GM12878 (cell line): ENCODE data around the gene PHKB. TPM values are rescaled to one million over a fixed set of nuclear protein-coding genes. Genes with fewer than 3 reads are reported as not detected.

ENCODE experiments used
- ATAC-seq: fragments of 200-7000 bp; cut with Tn5 transposase; 3 replicates; pipeline ENCODE4 v1.9.1; 2020; ENCODE audit warnings: mild to moderate bottlenecking, moderate library complexity
- BruUV-seq: library from RNA; stranded (reverse); fragments of 400-500 nt; replicated peaks from 2 replicates; lab custom pipeline; 2021; lab: Mats Ljungman, UMichigan
- CTCF ChIA-PET: fragments of 300-600 bp; sonication (Branson Sonifier 250); formaldehyde crosslinking; extraction: SDS; loops from one replicate; lab custom pipeline; 2021; ENCODE audit warnings: inconsistent platforms; lab: Yijun Ruan, JAX
- POLR2A ChIA-PET: fragments of 350-600 bp; formaldehyde crosslinking; extraction: SDS; loops from one replicate; lab custom pipeline; 2021; ENCODE audit warnings: inconsistent platforms; lab: Charles Lee
- RAD21 ChIA-PET: fragments of 300-600 bp; sonication (Branson Sonifier 250); formaldehyde crosslinking; loops from one replicate; lab custom pipeline; 2023; ENCODE audit warnings: antibody characterized with exemption; ENCODE audit not compliant: unreplicated experiment; lab: Charles Lee
- SMC1A ChIA-PET: fragments of 300-600 bp; sonication (Branson Sonifier 250); formaldehyde crosslinking; loops from one replicate; lab custom pipeline; 2023; ENCODE audit not compliant: unreplicated experiment, uncharacterized antibody; lab: Charles Lee
- DNase-seq: peaks from one replicate; pipeline ENCODE4 v3.0.0-alpha.2; 2011; ENCODE audit warnings: low read depth, low spot score
- FAIRE-seq: peaks from 3 replicates; lab custom pipeline; 2011; peaks lifted over from hg19 to GRCh38; lab: Jason Lieb, UNC
- H2AFZ ChIP-seq: 2 replicates; pipeline ENCODE4 v1.6.0; 2011; ENCODE audit warnings: low read depth, low read length, control low read depth; ENCODE audit not compliant: control insufficient read depth
- H3K27ac ChIP-seq: 2 replicates; pipeline ENCODE4 v1.5.1; 2011; ENCODE audit warnings: control low read depth; ENCODE audit not compliant: control insufficient read depth, insufficient read depth
- H3K27me3 ChIP-seq, 2 experiments: replicated peaks in 1 of 2; 2 replicates each; pipeline versions ENCODE4 v1.6.0 to v1.6.1; 2011; ENCODE audit warnings: low read length in 1 of 2; ENCODE audit not compliant: control insufficient read depth in 2 of 2, insufficient read depth in 2 of 2
- H3K36me3 ChIP-seq, 2 experiments: 2 replicates each; pipeline ENCODE4 v1.5.1; 2011; ENCODE audit warnings: low read length in 1 of 2; ENCODE audit not compliant: control insufficient read depth in 2 of 2, insufficient read depth in 2 of 2
- H3K4me1 ChIP-seq: 2 replicates; pipeline ENCODE4 v1.6.1; 2011; ENCODE audit warnings: mild to moderate bottlenecking, low read length, moderate library complexity, mixed read lengths; ENCODE audit not compliant: control insufficient read depth, insufficient read depth
- H3K4me2 ChIP-seq: 2 replicates; pipeline ENCODE4 v1.6.0; 2011; ENCODE audit warnings: control low read depth; ENCODE audit not compliant: control insufficient read depth, insufficient read depth
- H3K4me3 ChIP-seq: fragments of 200-600 bp; sonication (generic); 2 replicates; pipeline ENCODE4 v1.5.1; 2016
- H3K79me2 ChIP-seq: 2 replicates; pipeline ENCODE4 v1.6.0; 2011; ENCODE audit warnings: low read length; ENCODE audit not compliant: control insufficient read depth, insufficient read depth
- H3K9ac ChIP-seq: 2 replicates; pipeline ENCODE4 v1.8.0; 2011; ENCODE audit warnings: low read length, control low read depth, mixed read lengths; ENCODE audit not compliant: control insufficient read depth, insufficient read depth
- H3K9me3 ChIP-seq: replicated peaks from 3 replicates; pipeline ENCODE4 v1.5.1; 2011; ENCODE audit warnings: mild to moderate bottlenecking, low read length; ENCODE audit not compliant: control insufficient read depth, insufficient read depth
- H4K20me1 ChIP-seq: 2 replicates; pipeline ENCODE4 v1.6.0; 2011; ENCODE audit not compliant: control insufficient read depth, insufficient read depth
- FOXK2 ChIP-seq: fragments of 450-650 bp; IDR thresholded peaks from 2 replicates; pipeline ENCODE4 v1.6.1; 2017; ENCODE audit warnings: mild to moderate bottlenecking, moderate library complexity
- GABPA ChIP-seq: IDR thresholded peaks from 2 replicates; pipeline ENCODE4 v1.6.1; 2014; ENCODE audit warnings: antibody characterized with exemption, low read depth, mild to moderate bottlenecking, inconsistent platforms
- HDAC2 ChIP-seq: fragments of 200-600 bp; sonication (generic); IDR thresholded peaks from 2 replicates; pipeline ENCODE4 v1.6.1; 2017
- KLF5 ChIP-seq: fragments of 450-650 bp; IDR thresholded peaks from 2 replicates; pipeline ENCODE4 v1.6.1; 2014; ENCODE audit warnings: mild to moderate bottlenecking; ENCODE audit not compliant: partially characterized antibody
- NFXL1 ChIP-seq: fragments of 450-650 bp; IDR thresholded peaks from 2 replicates; pipeline ENCODE4 v1.6.1; 2017; ENCODE audit warnings: antibody characterized with exemption, mild to moderate bottlenecking, borderline replicate concordance
- NRF1 ChIP-seq: conservative IDR thresholded peaks from 2 replicates; pipeline ENCODE4 v1.6.1; 2011; ENCODE audit warnings: mild to moderate bottlenecking, low read depth, low read length, improper control_type of control experiment
- POU2F2 ChIP-seq: IDR thresholded peaks from 3 replicates; pipeline ENCODE4 v1.6.1; 2011; ENCODE audit warnings: low read depth, mild to moderate bottlenecking, low read length, borderline replicate concordance
- SMARCA5 ChIP-seq: fragments of 450-650 bp; IDR thresholded peaks from 2 replicates; pipeline ENCODE4 v1.6.1; 2017; ENCODE audit warnings: mild to moderate bottlenecking
- ZZZ3 ChIP-seq: IDR thresholded peaks from 2 replicates; pipeline ENCODE4 v1.6.1; 2011; ENCODE audit warnings: low read depth; ENCODE audit not compliant: control insufficient read depth, insufficient read length
- WGBS: methylation state at CpG from one replicate; pipeline ENCODE4 v1.1.6; 2016; ENCODE audit warnings: low lambda C conversion rate; ENCODE audit not compliant: insufficient replicate concordance, insufficient coverage; ENCODE audit errors: missing lambda C conversion rate; 5-methylcytosine and 5-hydroxymethylcytosine counted together
- in situ Hi-C: fragments of 300-500 bp; cut with MboI; formaldehyde crosslinking; loops from 9 replicates; pipeline ENCODE4 v1.14.3; 2018; ENCODE audit warnings: mixed read lengths
- intact Hi-C: fragments of 100-400 bp; cut with micrococcal nuclease; formaldehyde crosslinking; loops from one replicate; pipeline ENCODE4 v1.14.2; 2022; ENCODE audit not compliant: unreplicated experiment
- polyA plus RNA-seq, 11 experiments: library from polyadenylated mRNA; depleted of rRNA in 4 of 11; unstranded in 6 of 11; stranded (reverse) in 5 of 11; fragments of >200 nt; fragmentation: Nextera tagmentation in 4 of 11; fragmentation: Illumina TruSeq in 1 of 11; extraction: Ambion mirVana in 4 of 11; extraction: Trizol in 1 of 11; gene quantifications; 1 replicate in 1 of 11; 2 replicates in 10 of 11; pipeline versions ENCODE4 v1.2.1 to v1.2.3, GENCODE V29; 2011 to 2016; ENCODE audit warnings: inconsistent platforms in 2 of 11, missing spikeins in 2 of 11, low read depth in 1 of 11
- total RNA-seq, 4 experiments: library from RNA; depleted of rRNA in 3 of 4; stranded (reverse); fragments of >200 nt in 3 of 4; fragmentation: Illumina TruSeq in 1 of 4; extraction: Trizol in 1 of 4; gene quantifications; 2 replicates each; pipeline versions ENCODE4 v1.2.1 to v1.2.3, GENCODE V29; 2013 to 2021
- TF ChIP-seq, protein P1 (sequence below): fragments of 450-650 bp; IDR thresholded peaks from 2 replicates; pipeline ENCODE4 v1.6.1; 2017; ENCODE audit warnings: mild to moderate bottlenecking, low read depth, inconsistent platforms; ENCODE audit not compliant: poor library complexity, severe bottlenecking
- TF ChIP-seq, protein P2 (sequence below): fragments of 450-650 bp; IDR thresholded peaks from 2 replicates; pipeline ENCODE4 v1.6.1; 2018; ENCODE audit warnings: borderline replicate concordance, mild to moderate bottlenecking; ENCODE audit not compliant: partially characterized antibody
- TF ChIP-seq, protein P3 (sequence below): fragments of 450-650 bp; conservative IDR thresholded peaks from 2 replicates; pipeline ENCODE4 v1.6.1; 2017; ENCODE audit warnings: mild to moderate bottlenecking, moderate library complexity
- TF ChIP-seq, protein P4 (sequence below): fragments of 450-650 bp; IDR thresholded peaks from 2 replicates; pipeline ENCODE4 v1.6.1; 2017; ENCODE audit warnings: mild to moderate bottlenecking, moderate library complexity

Gene PHKB
- total and polyA plus RNA-seq, 10 of the 15 experiments (the other 5 are each of a cell fraction or from before 2014, with no cell fraction given), result 14.2 to 65.6 (median 37.0) TPM

DNA sequence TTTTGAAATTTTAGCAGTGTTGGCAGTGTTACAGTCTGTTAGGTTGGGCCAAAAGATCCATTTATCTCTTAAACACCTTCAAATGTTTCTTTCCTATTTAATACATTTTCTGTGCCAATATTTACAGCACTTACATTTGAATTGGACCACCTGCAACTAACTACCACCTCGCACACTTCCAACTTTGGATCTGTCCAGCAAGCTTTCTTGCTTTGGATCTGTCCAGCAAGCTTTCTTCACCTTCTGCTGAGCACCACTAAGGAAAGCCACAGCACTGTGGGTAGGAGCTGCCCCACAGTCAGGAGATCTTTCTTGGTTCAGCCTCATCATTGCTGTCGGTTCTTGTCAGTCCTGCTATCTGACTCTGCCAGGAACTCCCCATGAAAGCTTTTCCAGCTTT, 129.3 kb downstream of the PHKB start:
- H3K4me3 ChIP-seq, result no peak overlapping the region
- no peaks in the 10 kb centered on the region for H4K20me1 ChIP-seq
- RAD21 ChIA-PET, result no interaction called here
- H3K9ac ChIP-seq, result no peak overlapping the region
- intact Hi-C loops, result loop anchor here (10.0 kb wide), 1 partner anchor 446 kb away; the partner anchor contains the start of gene NETO2
- BruUV-seq, result no TSS peak
- H3K27me3 ChIP-seq, result no peaks in the 10 kb centered on the region
- H3K4me2 ChIP-seq, result no peak overlapping the region
- POLR2A ChIA-PET, result interaction anchor here (1.8 kb wide), 1 partner anchor 11 kb away, joined by 4 read pairs; no protein-coding TSS in a partner anchor
- in situ Hi-C loops, result no loop called here
- no peak for FAIRE-seq
- SMC1A ChIA-PET, result interaction anchor here (0.7 to 1.5 kb wide), 3 partner anchors 9 to 43 kb away, joined by 3 to 9 read pairs (median 6); no protein-coding TSS in a partner anchor
- WGBS, result 100% methylated on average over 2 of the region's 2 CpGs
- ATAC-seq, result no peak
- H3K4me1 ChIP-seq, result no peaks in the 10 kb centered on the region
- H3K79me2 ChIP-seq, result no peaks in the 10 kb centered on the region
- no peak for DNase-seq
- no peak overlapping the region for H2AFZ ChIP-seq
- CTCF ChIA-PET, result interaction anchor here (0.6 to 1.4 kb wide), 3 partner anchors 9 to 552 kb away, joined by 3 to 4 read pairs (median 4); no protein-coding TSS in a partner anchor
- H3K9me3 ChIP-seq, result no peaks in the 10 kb centered on the region
- peaks cover 0 to 12% of the 10 kb centered on the region in 2 experiments for H3K36me3 ChIP-seq
- no peak overlapping the region for H3K27ac ChIP-seq
- TF ChIP-seq, protein P1, sequence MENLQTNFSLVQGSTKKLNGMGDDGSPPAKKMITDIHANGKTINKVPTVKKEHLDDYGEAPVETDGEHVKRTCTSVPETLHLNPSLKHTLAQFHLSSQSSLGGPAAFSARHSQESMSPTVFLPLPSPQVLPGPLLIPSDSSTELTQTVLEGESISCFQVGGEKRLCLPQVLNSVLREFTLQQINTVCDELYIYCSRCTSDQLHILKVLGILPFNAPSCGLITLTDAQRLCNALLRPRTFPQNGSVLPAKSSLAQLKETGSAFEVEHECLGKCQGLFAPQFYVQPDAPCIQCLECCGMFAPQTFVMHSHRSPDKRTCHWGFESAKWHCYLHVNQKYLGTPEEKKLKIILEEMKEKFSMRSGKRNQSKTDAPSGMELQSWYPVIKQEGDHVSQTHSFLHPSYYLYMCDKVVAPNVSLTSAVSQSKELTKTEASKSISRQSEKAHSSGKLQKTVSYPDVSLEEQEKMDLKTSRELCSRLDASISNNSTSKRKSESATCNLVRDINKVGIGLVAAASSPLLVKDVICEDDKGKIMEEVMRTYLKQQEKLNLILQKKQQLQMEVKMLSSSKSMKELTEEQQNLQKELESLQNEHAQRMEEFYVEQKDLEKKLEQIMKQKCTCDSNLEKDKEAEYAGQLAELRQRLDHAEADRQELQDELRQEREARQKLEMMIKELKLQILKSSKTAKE, result no peak
- TF ChIP-seq, protein P2, sequence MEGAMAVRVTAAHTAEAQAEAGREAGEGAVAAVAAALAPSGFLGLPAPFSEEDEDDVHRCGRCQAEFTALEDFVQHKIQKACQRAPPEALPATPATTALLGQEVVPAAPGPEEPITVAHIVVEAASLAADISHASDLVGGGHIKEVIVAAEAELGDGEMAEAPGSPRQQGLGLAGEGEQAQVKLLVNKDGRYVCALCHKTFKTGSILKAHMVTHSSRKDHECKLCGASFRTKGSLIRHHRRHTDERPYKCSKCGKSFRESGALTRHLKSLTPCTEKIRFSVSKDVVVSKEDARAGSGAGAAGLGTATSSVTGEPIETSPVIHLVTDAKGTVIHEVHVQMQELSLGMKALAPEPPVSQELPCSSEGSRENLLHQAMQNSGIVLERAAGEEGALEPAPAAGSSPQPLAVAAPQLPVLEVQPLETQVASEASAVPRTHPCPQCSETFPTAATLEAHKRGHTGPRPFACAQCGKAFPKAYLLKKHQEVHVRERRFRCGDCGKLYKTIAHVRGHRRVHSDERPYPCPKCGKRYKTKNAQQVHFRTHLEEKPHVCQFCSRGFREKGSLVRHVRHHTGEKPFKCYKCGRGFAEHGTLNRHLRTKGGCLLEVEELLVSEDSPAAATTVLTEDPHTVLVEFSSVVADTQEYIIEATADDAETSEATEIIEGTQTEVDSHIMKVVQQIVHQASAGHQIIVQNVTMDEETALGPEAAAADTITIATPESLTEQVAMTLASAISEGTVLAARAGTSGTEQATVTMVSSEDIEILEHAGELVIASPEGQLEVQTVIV, result no peak
- TF ChIP-seq, protein P3, sequence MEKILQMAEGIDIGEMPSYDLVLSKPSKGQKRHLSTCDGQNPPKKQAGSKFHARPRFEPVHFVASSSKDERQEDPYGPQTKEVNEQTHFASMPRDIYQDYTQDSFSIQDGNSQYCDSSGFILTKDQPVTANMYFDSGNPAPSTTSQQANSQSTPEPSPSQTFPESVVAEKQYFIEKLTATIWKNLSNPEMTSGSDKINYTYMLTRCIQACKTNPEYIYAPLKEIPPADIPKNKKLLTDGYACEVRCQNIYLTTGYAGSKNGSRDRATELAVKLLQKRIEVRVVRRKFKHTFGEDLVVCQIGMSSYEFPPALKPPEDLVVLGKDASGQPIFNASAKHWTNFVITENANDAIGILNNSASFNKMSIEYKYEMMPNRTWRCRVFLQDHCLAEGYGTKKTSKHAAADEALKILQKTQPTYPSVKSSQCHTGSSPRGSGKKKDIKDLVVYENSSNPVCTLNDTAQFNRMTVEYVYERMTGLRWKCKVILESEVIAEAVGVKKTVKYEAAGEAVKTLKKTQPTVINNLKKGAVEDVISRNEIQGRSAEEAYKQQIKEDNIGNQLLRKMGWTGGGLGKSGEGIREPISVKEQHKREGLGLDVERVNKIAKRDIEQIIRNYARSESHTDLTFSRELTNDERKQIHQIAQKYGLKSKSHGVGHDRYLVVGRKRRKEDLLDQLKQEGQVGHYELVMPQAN, result no peak
- TF ChIP-seq FOXK2 (no peak), SMARCA5 (no peak), NFXL1 (no peak), NRF1 (no peak), ZZZ3 (no peak), POU2F2 (no peak), HDAC2 (no peak), KLF5 (no peak), GABPA (no peak)
- TF ChIP-seq, protein P4, sequence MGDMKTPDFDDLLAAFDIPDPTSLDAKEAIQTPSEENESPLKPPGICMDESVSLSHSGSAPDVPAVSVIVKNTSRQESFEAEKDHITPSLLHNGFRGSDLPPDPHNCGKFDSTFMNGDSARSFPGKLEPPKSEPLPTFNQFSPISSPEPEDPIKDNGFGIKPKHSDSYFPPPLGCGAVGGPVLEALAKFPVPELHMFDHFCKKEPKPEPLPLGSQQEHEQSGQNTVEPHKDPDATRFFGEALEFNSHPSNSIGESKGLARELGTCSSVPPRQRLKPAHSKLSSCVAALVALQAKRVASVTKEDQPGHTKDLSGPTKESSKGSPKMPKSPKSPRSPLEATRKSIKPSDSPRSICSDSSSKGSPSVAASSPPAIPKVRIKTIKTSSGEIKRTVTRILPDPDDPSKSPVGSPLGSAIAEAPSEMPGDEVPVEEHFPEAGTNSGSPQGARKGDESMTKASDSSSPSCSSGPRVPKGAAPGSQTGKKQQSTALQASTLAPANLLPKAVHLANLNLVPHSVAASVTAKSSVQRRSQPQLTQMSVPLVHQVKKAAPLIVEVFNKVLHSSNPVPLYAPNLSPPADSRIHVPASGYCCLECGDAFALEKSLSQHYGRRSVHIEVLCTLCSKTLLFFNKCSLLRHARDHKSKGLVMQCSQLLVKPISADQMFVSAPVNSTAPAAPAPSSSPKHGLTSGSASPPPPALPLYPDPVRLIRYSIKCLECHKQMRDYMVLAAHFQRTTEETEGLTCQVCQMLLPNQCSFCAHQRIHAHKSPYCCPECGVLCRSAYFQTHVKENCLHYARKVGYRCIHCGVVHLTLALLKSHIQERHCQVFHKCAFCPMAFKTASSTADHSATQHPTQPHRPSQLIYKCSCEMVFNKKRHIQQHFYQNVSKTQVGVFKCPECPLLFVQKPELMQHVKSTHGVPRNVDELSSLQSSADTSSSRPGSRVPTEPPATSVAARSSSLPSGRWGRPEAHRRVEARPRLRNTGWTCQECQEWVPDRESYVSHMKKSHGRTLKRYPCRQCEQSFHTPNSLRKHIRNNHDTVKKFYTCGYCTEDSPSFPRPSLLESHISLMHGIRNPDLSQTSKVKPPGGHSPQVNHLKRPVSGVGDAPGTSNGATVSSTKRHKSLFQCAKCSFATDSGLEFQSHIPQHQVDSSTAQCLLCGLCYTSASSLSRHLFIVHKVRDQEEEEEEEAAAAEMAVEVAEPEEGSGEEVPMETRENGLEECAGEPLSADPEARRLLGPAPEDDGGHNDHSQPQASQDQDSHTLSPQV, result no peak
